ENCODE measurements around the gene ANKRD11.
"Not testable (repeated sequence)": the region's sequence is repeated elsewhere in the genome, so short reads cannot be mapped to it uniquely, and the experiment has no call there.

ANKRD11 gene

GRCh38 chr16:89365996-89366395 lies 124.4 kb downstream of the ANKRD11 start:
- no peak for TF ChIP-seq CTCF (IDR thresholded peaks at IDR 0.05; ENCODE audit: low read depth, low read length)

GRCh38 chr16:89365044-89365467 lies 125.3 kb downstream of the ANKRD11 start:
- DNase-seq, result no peak
- no peak overlapping the region for H3K27ac ChIP-seq
- H3K4me3 ChIP-seq (ENCODE audit: low read depth, low read length), result no peak overlapping the region

More at GRCh38 chr16:89365996-89366395, 124.4 kb downstream of the ANKRD11 start:
- Histone ChIP-seq H3K36me3 (no peaks in the 10 kb centered on the region), H3K27ac (no peak overlapping the region), H3K27me3 (ENCODE audit: insufficient read depth, low read depth, severe bottlenecking) (no peaks in the 10 kb centered on the region), H3K9me3 (ENCODE audit: severe bottlenecking) (no peaks in the 10 kb centered on the region), H3K4me3 (ENCODE audit: low read depth, low read length) (no peak overlapping the region)
- no peak for DNase-seq

GRCh38 chr16:89364606-89365005 lies 125.8 kb downstream of the ANKRD11 start:
- Histone ChIP-seq H3K27me3 (ENCODE audit: insufficient read depth, low read depth, severe bottlenecking) (no peaks in the 10 kb centered on the region), H3K36me3 (no peaks in the 10 kb centered on the region; the same call in 1 of the 2 replicates), H3K27ac (no peak overlapping the region), H3K9me3 (ENCODE audit: severe bottlenecking) (no peaks in the 10 kb centered on the region), H3K4me3 (ENCODE audit: low read depth, low read length) (no peak overlapping the region)
- TF ChIP-seq CTCF (IDR thresholded peaks at IDR 0.05; ENCODE audit: low read depth, low read length), result no peak
- DNase-seq, result no peak

More at GRCh38 chr16:89365044-89365467, 125.3 kb downstream of the ANKRD11 start:
- H3K9me3 ChIP-seq (ENCODE audit: severe bottlenecking), result no peaks in the 10 kb centered on the region
- H3K36me3 ChIP-seq, result no peaks in the 10 kb centered on the region; the same call in 1 of the 2 replicates
- H3K27me3 ChIP-seq (ENCODE audit: insufficient read depth, low read depth, severe bottlenecking), result no peaks in the 10 kb centered on the region
- no peak for TF ChIP-seq CTCF (IDR thresholded peaks at IDR 0.05; ENCODE audit: low read depth, low read length)

- no peak overlapping the region for H3K4me3 ChIP-seq (ENCODE audit: low read depth, low read length)
- H3K27ac ChIP-seq, result no peak overlapping the region
- H3K9me3 ChIP-seq (ENCODE audit: severe bottlenecking), result no peaks in the 10 kb centered on the region
- TF ChIP-seq CTCF (IDR thresholded peaks at IDR 0.05; ENCODE audit: low read depth, low read length), result no peak
- DNase-seq, result no peak
- no peaks in the 10 kb centered on the region; the same call in 1 of the 2 replicates for H3K36me3 ChIP-seq
- H3K27me3 ChIP-seq (ENCODE audit: insufficient read depth, low read depth, severe bottlenecking), result no peaks in the 10 kb centered on the region
Measured at GRCh38 chr16:89363621-89364393, 126.6 kb downstream of the ANKRD11 start.

GRCh38 chr16:89362540-89363223 lies 127.7 kb downstream of the ANKRD11 start:
- H3K9me3 ChIP-seq (ENCODE audit: severe bottlenecking); H3K36me3 ChIP-seq; H3K27me3 ChIP-seq (ENCODE audit: insufficient read depth, low read depth, severe bottlenecking); DNase-seq; H3K4me3 ChIP-seq (ENCODE audit: low read depth, low read length); H3K27ac ChIP-seq: not testable (repeated sequence)

- H3K36me3 ChIP-seq, result no peaks in the 10 kb centered on the region; the same call in 1 of the 2 replicates
- H3K4me3 ChIP-seq (ENCODE audit: low read depth, low read length), result no peak overlapping the region
- no peaks in the 10 kb centered on the region for H3K27me3 ChIP-seq (ENCODE audit: insufficient read depth, low read depth, severe bottlenecking)
- H3K9me3 ChIP-seq (ENCODE audit: severe bottlenecking), result no peaks in the 10 kb centered on the region
- TF ChIP-seq CTCF (IDR thresholded peaks at IDR 0.05; ENCODE audit: low read depth, low read length), result no peak
- no peak overlapping the region for H3K27ac ChIP-seq
- DNase-seq, result no peak
Measured at GRCh38 chr16:89361751-89362539, 128.4 kb downstream of the ANKRD11 start.
